Neural cell (in vitro differentiated cells): Measurements from ENCODE around the gene RNF181. TPM values are rescaled to one million over a fixed set of nuclear protein-coding genes. Genes with fewer than 3 reads are reported as not detected.

ENCODE experiments used
- H2AFZ ChIP-seq: fragments of 200-600, 300-800 bp; sonication (generic), shearing (Covaris generic); 2 replicates; pipeline ENCODE4 v1.6.0; 2014; ENCODE audit warnings: low read depth, mild to moderate bottlenecking, antibody characterized with exemption, low read length, moderate library complexity
- H3F3A ChIP-seq: fragments of 200-600 bp; shearing (Covaris generic); 2 replicates; pipeline ENCODE4 v1.6.1; 2016; ENCODE audit warnings: mild to moderate bottlenecking, moderate library complexity, mixed read lengths, antibody characterized with exemption, low read length; ENCODE audit not compliant: insufficient read depth, poor library complexity, severe bottlenecking
- H3K27ac ChIP-seq: fragments of 200-600, 300-800 bp; sonication (generic), shearing (Covaris generic); 2 replicates; pipeline ENCODE4 v1.5.1; 2014; ENCODE audit warnings: mild to moderate bottlenecking, low read length, moderate library complexity
- H3K27me3 ChIP-seq: fragments of 300-800, 200-600 bp; sonication (generic), shearing (Covaris generic); 2 replicates; pipeline ENCODE4 v1.6.0; 2014; ENCODE audit warnings: mild to moderate bottlenecking, low read depth, low read length, moderate library complexity; ENCODE audit not compliant: insufficient read depth
- H3K36me3 ChIP-seq: fragments of 300-800, 200-600 bp; sonication (generic), shearing (Covaris generic); 2 replicates; pipeline ENCODE4 v1.5.1; 2014; ENCODE audit warnings: mild to moderate bottlenecking, antibody characterized with exemption, low read length, moderate library complexity; ENCODE audit not compliant: insufficient read depth
- H3K4me2 ChIP-seq: fragments of 300-800, 200-600 bp; sonication (generic), shearing (Covaris generic); 2 replicates; pipeline ENCODE4 v1.6.0; 2014; ENCODE audit warnings: mild to moderate bottlenecking, low read length
- H3K4me3 ChIP-seq: fragments of 300-800, 200-600 bp; sonication (generic), shearing (Covaris generic); 2 replicates; pipeline ENCODE4 v1.5.1; 2014; ENCODE audit warnings: mild to moderate bottlenecking, low read length, moderate library complexity
- H3K79me2 ChIP-seq: fragments of 200-600 bp; shearing (Covaris generic); replicated peaks from 2 replicates; pipeline ENCODE4 v1.6.0; 2014; ENCODE audit warnings: mild to moderate bottlenecking, low read length, moderate library complexity; ENCODE audit not compliant: insufficient read depth
- H3K9ac ChIP-seq: fragments of 300-800, 200-600 bp; sonication (generic), shearing (Covaris generic); 2 replicates; pipeline ENCODE4 v1.6.1; 2016; ENCODE audit warnings: mild to moderate bottlenecking, low read length, mixed read lengths
- H3K9me2 ChIP-seq: fragments of 200-600 bp; shearing (Covaris generic); 2 replicates; pipeline ENCODE4 v1.6.1; 2016; ENCODE audit warnings: mild to moderate bottlenecking, low read length, mixed read lengths; ENCODE audit not compliant: insufficient read depth
- H3K9me3 ChIP-seq: fragments of 200-600, 300-800 bp; sonication (generic), shearing (Covaris generic); 2 replicates; pipeline ENCODE4 v1.6.1; 2016; ENCODE audit warnings: mild to moderate bottlenecking, mixed run types, low read length, moderate library complexity, mixed read lengths
- H4K20me1 ChIP-seq: fragments of 200-600 bp; shearing (Covaris generic); 2 replicates; pipeline ENCODE4 v1.6.1; 2016; ENCODE audit warnings: mild to moderate bottlenecking, mixed run types; ENCODE audit not compliant: insufficient read depth
- CTCF ChIP-seq: fragments of 450-650 bp; IDR thresholded peaks from 2 replicates; pipeline ENCODE4 v1.5.1; 2014; ENCODE audit warnings: antibody characterized with exemption, mild to moderate bottlenecking, moderate library complexity; ENCODE audit not compliant: poor library complexity, severe bottlenecking
- EP300 ChIP-seq: fragments of 450-650 bp; conservative IDR thresholded peaks from 2 replicates; pipeline ENCODE4 v1.6.1; 2014; ENCODE audit warnings: antibody characterized with exemption, mild to moderate bottlenecking, moderate library complexity; ENCODE audit not compliant: poor library complexity, severe bottlenecking
- EZH2 ChIP-seq: fragments of 200-600, 300-800 bp; shearing (Covaris generic), sonication (generic); IDR thresholded peaks from 2 replicates; pipeline ENCODE4 v1.6.1; 2014; ENCODE audit warnings: antibody characterized with exemption, low read length, borderline replicate concordance, mild to moderate bottlenecking; ENCODE audit not compliant: insufficient read depth, poor library complexity, severe bottlenecking
- MXI1 ChIP-seq: fragments of 450-650 bp; conservative IDR thresholded peaks from 2 replicates; pipeline ENCODE4 v1.6.1; 2014; ENCODE audit warnings: antibody characterized with exemption, mild to moderate bottlenecking; ENCODE audit not compliant: poor library complexity, severe bottlenecking
- POLR2AphosphoS5 ChIP-seq: IDR thresholded peaks from 2 replicates; pipeline ENCODE4 v1.6.1; 2012
- REST ChIP-seq: IDR thresholded peaks from 2 replicates; pipeline ENCODE4 v1.6.1; 2012; ENCODE audit warnings: borderline replicate concordance
- SMC3 ChIP-seq: fragments of 450-650 bp; conservative IDR thresholded peaks from 2 replicates; pipeline ENCODE4 v1.6.1; 2014; ENCODE audit warnings: antibody characterized with exemption, mild to moderate bottlenecking, moderate library complexity; ENCODE audit not compliant: poor library complexity
- TAF1 ChIP-seq: IDR thresholded peaks from 2 replicates; pipeline ENCODE4 v1.6.1; 2012; ENCODE audit warnings: low read depth
- polyA plus RNA-seq: library from polyadenylated mRNA; depleted of rRNA; stranded (reverse); fragments of >200 nt; gene quantifications from 2 replicates; pipeline ENCODE4 v1.2.3, GENCODE V29; 2014

The RNF181 gene
- polyA plus RNA-seq, 1 donor from 2014 or later, result 330 TPM

- TF ChIP-seq EP300 (no peak), CTCF (no peak)
Measured at GRCh38 chr2:85600951-85601770, 5.6 kb downstream of the RNF181 start (continued).

GRCh38 chr2:85601771-85602475 lies 6.4 kb downstream of the RNF181 start:
- Histone ChIP-seq H3K9me3 (no peaks in the 10 kb centered on the region), H3K27me3 (no peaks in the 10 kb centered on the region), H3K9ac (peak overlapping the region; percentile 59), H3K36me3 (no peaks in the 10 kb centered on the region), H3K79me2 (no peaks in the 10 kb centered on the region), H3F3A (no peaks in the 10 kb centered on the region), H4K20me1 (no peaks in the 10 kb centered on the region), H3K4me3 (peak overlapping the region; percentile 77), H3K27ac (no peak overlapping the region), H2AFZ (no peak overlapping the region), H3K9me2 (no peaks in the 10 kb centered on the region), H3K4me2 (peak overlapping the region; percentile 55)
- TF ChIP-seq MXI1, result no peak
- TF ChIP-seq EZH2, result no peak
- no peak for TF ChIP-seq REST
- TF ChIP-seq CTCF, result no peak
- no peak for TF ChIP-seq POLR2AphosphoS5
- TF ChIP-seq SMC3, result no peak
- no peak for TF ChIP-seq TAF1
- no peak for TF ChIP-seq EP300
